Measurements from ENCODE around the gene GRIK3. TPM values are rescaled to one million over a fixed set of nuclear protein-coding genes. Genes with fewer than 3 reads are reported as not detected.

The GRIK3 gene
- polyA plus RNA-seq, 2 of the 4 experiments (the other 2 are of a cell fraction) = not detected

GRCh38 chr1:36803868-36804570 is 230.3 kb downstream of the GRIK3 start:
- DNase-seq (ENCODE audit: low read depth in 1 of 2, low spot score in 1 of 2) = no peak
- WGBS (ENCODE audit: missing lambda C conversion rate) = 17% methylated on average over 9 of the region's 9 CpGs
- Histone ChIP-seq H3K4me3 (no peak overlapping the region), H3K9me3 (no peaks in the 10 kb centered on the region), H3K27ac (no peak overlapping the region), H3K4me1 (no peaks in the 10 kb centered on the region), H3K4me2 (no peak overlapping the region)
- ATAC-seq = no peak
- FAIRE-seq = no peak
- POLR2A ChIA-PET = no interaction called here
- TF ChIP-seq KDM1A (IDR thresholded peaks at IDR 0.05; ENCODE audit: low read depth) = no peak
- TF ChIP-seq ELK1 (IDR thresholded peaks at IDR 0.05; ENCODE audit: low read depth, low read length) = no peak
- no peak for TF ChIP-seq MAZ (IDR thresholded peaks at IDR 0.05; ENCODE audit: borderline replicate concordance, low read depth, low read length)
- TF ChIP-seq CHD2 (IDR thresholded peaks at IDR 0.05; ENCODE audit: low read length, partially characterized antibody) = no peak
- TF ChIP-seq JUN (IDR thresholded peaks at IDR 0.05) = no peak
- TF ChIP-seq SREBF2 (IDR thresholded peaks at IDR 0.05) = no peak
- CTCF ChIA-PET = interaction anchor here (0.6 kb wide), 1 partner anchor 25 kb away, joined by 3 read pairs; no protein-coding TSS in a partner anchor

- no peak for TF ChIP-seq HMGXB4 (CRISPR knock-in tag; IDR thresholded peaks at IDR 0.05; ENCODE audit: borderline replicate concordance)
- TF ChIP-seq ZC3H11A (IDR thresholded peaks at IDR 0.05) = no peak
- TF ChIP-seq HOXA7 (CRISPR knock-in tag; IDR thresholded peaks at IDR 0.05) = no peak
- no peak for TF ChIP-seq NFE2L2 (conservative IDR thresholded peaks at IDR 0.05; ENCODE audit: low read length)
- no peak for TF ChIP-seq POLR2A (IDR thresholded peaks at IDR 0.05; ENCODE audit: low read length)
- no peak for TF ChIP-seq MAFK (IDR thresholded peaks at IDR 0.05; ENCODE audit: partially characterized antibody)
- TF ChIP-seq FOSL2 (IDR thresholded peaks at IDR 0.05) = no peak
- TF ChIP-seq FOSL2 (CRISPR knock-in tag; IDR thresholded peaks at IDR 0.05) = no peak
- CTCF ChIA-PET = interaction anchor here (0.8 kb wide), 1 partner anchor 1733 kb away, joined by 3 read pairs; no protein-coding TSS in a partner anchor
- no peak for DNase-seq (ENCODE audit: low read depth in 1 of 2, low spot score in 1 of 2)
- no peak for FAIRE-seq
- H3K9me3 ChIP-seq = no peaks in the 10 kb centered on the region
- no peaks in the 10 kb centered on the region for H3K4me1 ChIP-seq
- H3K27ac ChIP-seq = no peak overlapping the region
- POLR2A ChIA-PET = no interaction called here
- ATAC-seq = no peak
- H3K4me2 ChIP-seq = no peak overlapping the region
- H3K4me3 ChIP-seq = no peak overlapping the region
- WGBS (ENCODE audit: missing lambda C conversion rate) = 3% methylated on average over 8 of the region's 8 CpGs
Measured at GRCh38 chr1:36802018-36802417, 232.3 kb downstream of the GRIK3 start.

GRCh38 chr1:36797761-36798160 is 236.6 kb downstream of the GRIK3 start:
- no peak for DNase-seq (ENCODE audit: low read depth in 1 of 2, low spot score in 1 of 2)
- no peaks in the 10 kb centered on the region for H3K9me3 ChIP-seq
- no peak overlapping the region for H3K4me3 ChIP-seq
- no peak overlapping the region for H3K4me2 ChIP-seq
- FAIRE-seq = no peak
- H3K4me1 ChIP-seq = no peaks in the 10 kb centered on the region
- CTCF ChIA-PET = no interaction called here
- WGBS (ENCODE audit: missing lambda C conversion rate) = 0% methylated on average over 3 of the region's 7 CpGs
- TF ChIP-seq HMGXB4 (CRISPR knock-in tag; IDR thresholded peaks at IDR 0.05; ENCODE audit: borderline replicate concordance) = no peak
- TF ChIP-seq HES2 (IDR thresholded peaks at IDR 0.05) = no peak
- TF ChIP-seq NFE2L2 (conservative IDR thresholded peaks at IDR 0.05; ENCODE audit: low read length) = no peak
- TF ChIP-seq CBX8 (IDR thresholded peaks at IDR 0.05) = no peak
- no peak for ATAC-seq
- H3K27ac ChIP-seq = no peak overlapping the region
- POLR2A ChIA-PET = no interaction called here
